Vagina (tissue), 2 donors: Measurements from ENCODE around the gene RIOX2.

ENCODE experiments used
- POLR2A ChIP-seq, 2 donors: fragments of 450-650 bp; IDR thresholded peaks; one replicate each; pipeline ENCODE4 v1.6.1; 2017; ENCODE audit warnings: antibody characterized with exemption in 2 of 2, mild to moderate bottlenecking in 2 of 2, moderate library complexity in 2 of 2
- POLR2AphosphoS5 ChIP-seq, 2 donors: sonication (generic); formaldehyde crosslinking; IDR thresholded peaks; one replicate each; pipeline ENCODE4 v1.9.0; 2017; ENCODE audit warnings: antibody characterized with exemption in 2 of 2, mild to moderate bottlenecking in 2 of 2, low read depth in 1 of 2; ENCODE audit not compliant: insufficient read depth in 1 of 2
- TF ChIP-seq, protein P1 (sequence below), 3 experiments: fragments of 450-650 bp in 2 of 3; fragments of 200-600 bp in 1 of 3; sonication (generic) in 1 of 3; IDR thresholded peaks; one replicate each; pipeline ENCODE4 v1.5.1; 2017 to 2019; ENCODE audit warnings: antibody characterized with exemption in 3 of 3, mild to moderate bottlenecking in 2 of 3, moderate library complexity in 2 of 3

- TF ChIP-seq, protein P1, sequence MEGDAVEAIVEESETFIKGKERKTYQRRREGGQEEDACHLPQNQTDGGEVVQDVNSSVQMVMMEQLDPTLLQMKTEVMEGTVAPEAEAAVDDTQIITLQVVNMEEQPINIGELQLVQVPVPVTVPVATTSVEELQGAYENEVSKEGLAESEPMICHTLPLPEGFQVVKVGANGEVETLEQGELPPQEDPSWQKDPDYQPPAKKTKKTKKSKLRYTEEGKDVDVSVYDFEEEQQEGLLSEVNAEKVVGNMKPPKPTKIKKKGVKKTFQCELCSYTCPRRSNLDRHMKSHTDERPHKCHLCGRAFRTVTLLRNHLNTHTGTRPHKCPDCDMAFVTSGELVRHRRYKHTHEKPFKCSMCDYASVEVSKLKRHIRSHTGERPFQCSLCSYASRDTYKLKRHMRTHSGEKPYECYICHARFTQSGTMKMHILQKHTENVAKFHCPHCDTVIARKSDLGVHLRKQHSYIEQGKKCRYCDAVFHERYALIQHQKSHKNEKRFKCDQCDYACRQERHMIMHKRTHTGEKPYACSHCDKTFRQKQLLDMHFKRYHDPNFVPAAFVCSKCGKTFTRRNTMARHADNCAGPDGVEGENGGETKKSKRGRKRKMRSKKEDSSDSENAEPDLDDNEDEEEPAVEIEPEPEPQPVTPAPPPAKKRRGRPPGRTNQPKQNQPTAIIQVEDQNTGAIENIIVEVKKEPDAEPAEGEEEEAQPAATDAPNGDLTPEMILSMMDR (IDR thresholded peaks at IDR 0.05), result no peak
- TF ChIP-seq POLR2A (IDR thresholded peaks at IDR 0.05) (no peak), POLR2AphosphoS5 (IDR thresholded peaks at IDR 0.05; ENCODE audit: insufficient read depth in 1 of 2, low read depth in 1 of 2) (no peak)
Measured at GRCh38 chr3:97895216-97895615, 77.0 kb downstream of the RIOX2 start.
